Nephron progenitor cell (in vitro differentiated cells): Measurements from ENCODE around the gene BDNF.

Source experiments
- DNase-seq: peaks from one replicate; pipeline ENCODE4 v3.0.0; 2021
- H3K27ac Mint-ChIP-seq: 2 replicates; pipeline ENCODE4 v1.8.0; 2021; ENCODE audit warnings: mild to moderate bottlenecking, moderate library complexity, mixed read lengths
- H3K27me3 Mint-ChIP-seq: 2 replicates; pipeline ENCODE4 v1.8.0; 2021; ENCODE audit warnings: mild to moderate bottlenecking, low read depth, mixed read lengths; ENCODE audit not compliant: poor library complexity
- H3K36me3 Mint-ChIP-seq: 2 replicates; pipeline ENCODE4 v1.8.0; 2021; ENCODE audit warnings: low read depth, mixed read lengths
- H3K4me1 Mint-ChIP-seq: 2 replicates; pipeline ENCODE4 v1.8.0; 2021; ENCODE audit warnings: mixed read lengths
- H3K4me3 Mint-ChIP-seq: 2 replicates; pipeline ENCODE4 v1.8.0; 2021; ENCODE audit warnings: mild to moderate bottlenecking, moderate library complexity, mixed read lengths
- H3K9me3 Mint-ChIP-seq: 2 replicates; pipeline ENCODE4 v1.8.0; 2021; ENCODE audit warnings: mild to moderate bottlenecking, moderate library complexity, mixed read lengths
- CTCF ChIP-seq: fragments of 200-600 bp; sonication (generic); IDR thresholded peaks from 2 replicates; pipeline ENCODE4 v1.5.0; 2021; ENCODE audit warnings: antibody characterized with exemption

Gene BDNF

DNA sequence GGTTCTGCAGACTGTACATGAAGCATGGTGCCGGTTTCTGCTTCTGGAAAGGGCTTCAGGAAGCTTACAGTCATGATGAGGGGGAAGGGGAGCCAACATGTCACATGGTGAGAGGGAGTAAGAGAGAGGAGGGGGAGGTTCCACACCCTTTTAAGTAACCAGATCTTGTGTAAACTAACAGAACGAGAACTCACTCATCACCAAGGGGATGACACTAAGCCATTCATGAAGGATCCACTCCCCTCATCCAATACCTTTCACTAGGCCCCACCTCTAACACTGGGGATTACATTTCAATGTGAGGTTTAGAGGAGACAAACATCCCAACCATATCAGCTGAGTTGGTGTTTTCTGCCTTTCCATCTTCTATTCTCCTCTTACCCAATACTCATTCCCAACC, 83.5 kb downstream of the BDNF start:
- no peaks in the 10 kb centered on the region for H3K36me3 Mint-ChIP-seq
- H3K4me3 Mint-ChIP-seq = no peak overlapping the region
- no peak for TF ChIP-seq CTCF
- H3K4me1 Mint-ChIP-seq = peaks cover 14% of the 10 kb centered on the region
- no peak for DNase-seq
- no peaks in the 10 kb centered on the region for H3K9me3 Mint-ChIP-seq
- peaks cover 7% of the 10 kb centered on the region for H3K27me3 Mint-ChIP-seq
- H3K27ac Mint-ChIP-seq = no peak overlapping the region

DNA sequence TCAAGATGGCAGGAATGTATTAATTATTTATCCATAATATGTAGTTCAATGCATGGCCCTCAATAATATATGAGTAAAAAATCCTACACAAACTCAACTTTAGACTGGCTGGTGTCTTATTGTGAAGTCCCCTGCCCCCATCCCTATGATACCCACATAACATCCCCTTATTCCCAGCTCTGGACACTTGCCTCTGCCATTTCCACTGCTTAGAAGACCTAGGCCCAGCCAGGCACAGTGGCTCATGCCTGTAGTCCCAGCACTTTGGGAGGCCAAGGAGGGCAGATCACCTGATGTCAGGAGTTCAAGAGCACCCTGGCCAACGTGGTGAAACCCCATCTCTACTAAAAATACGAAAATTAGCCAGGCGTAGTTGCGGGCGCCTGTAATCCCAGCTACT, 84.4 kb downstream of the BDNF start:
- no peaks in the 10 kb centered on the region for H3K36me3 Mint-ChIP-seq
- TF ChIP-seq CTCF = no peak
- H3K4me1 Mint-ChIP-seq = peaks cover 14% of the 10 kb centered on the region
- H3K27me3 Mint-ChIP-seq = peaks cover 7% of the 10 kb centered on the region
- H3K4me3 Mint-ChIP-seq = no peak overlapping the region
- no peak for DNase-seq
- H3K27ac Mint-ChIP-seq = no peak overlapping the region
- no peaks in the 10 kb centered on the region for H3K9me3 Mint-ChIP-seq

GRCh38 chr11:27614092-27614491, 86.2 kb downstream of the BDNF start:
- Mint-ChIP-seq H3K4me1 (peaks cover 13% of the 10 kb centered on the region), H3K27me3 (peaks cover 4% of the 10 kb centered on the region), H3K4me3 (no peak overlapping the region), H3K9me3 (no peaks in the 10 kb centered on the region), H3K36me3 (no peaks in the 10 kb centered on the region), H3K27ac (no peak overlapping the region)
- no peak for TF ChIP-seq CTCF
- no peak for DNase-seq

GRCh38 chr11:27612932-27613880, 87.0 kb downstream of the BDNF start:
- Mint-ChIP-seq H3K27ac (no peak overlapping the region), H3K36me3 (no peaks in the 10 kb centered on the region), H3K9me3 (no peaks in the 10 kb centered on the region), H3K27me3 (peaks cover 4% of the 10 kb centered on the region), H3K4me3 (no peak overlapping the region), H3K4me1 (peaks cover 8% of the 10 kb centered on the region)
- no peak for TF ChIP-seq CTCF
- no peak for DNase-seq

DNA sequence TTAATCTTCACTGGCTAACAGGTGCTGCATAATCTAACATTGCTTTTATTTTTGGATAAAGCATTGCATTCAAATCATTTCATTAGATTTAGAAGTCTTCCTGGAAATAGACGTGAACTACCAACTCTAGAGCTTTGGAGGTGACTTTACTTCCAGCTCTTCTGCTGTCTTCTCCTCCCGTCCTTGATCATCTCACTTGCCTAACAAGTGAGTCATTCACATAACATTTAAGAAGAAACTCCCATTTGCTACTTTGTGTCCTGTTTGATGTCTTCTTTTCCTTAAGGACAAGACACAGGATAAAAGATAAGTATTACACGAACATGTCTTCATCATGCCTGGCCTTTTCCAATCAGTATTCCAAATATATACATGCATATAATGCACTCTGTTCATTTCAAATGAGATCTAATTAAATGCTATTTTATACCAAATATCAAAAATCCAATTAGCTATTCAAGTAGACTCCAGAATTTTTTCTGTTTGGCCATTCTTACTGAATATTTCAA, 88.3 kb downstream of the BDNF start:
- H3K4me3 Mint-ChIP-seq = no peak overlapping the region
- no peaks in the 10 kb centered on the region for H3K36me3 Mint-ChIP-seq

More for the DNA sequence above, 88.3 kb downstream of the BDNF start:
- TF ChIP-seq CTCF = no peak
- peaks cover 6% of the 10 kb centered on the region for H3K4me1 Mint-ChIP-seq
- DNase-seq = no peak
- H3K27me3 Mint-ChIP-seq = peaks cover 4% of the 10 kb centered on the region
- no peak overlapping the region for H3K27ac Mint-ChIP-seq
- H3K9me3 Mint-ChIP-seq = no peaks in the 10 kb centered on the region
